ENCODE data around the gene HPSE2. TPM values are rescaled to one million over a fixed set of nuclear protein-coding genes. Genes with fewer than 3 reads are reported as not detected.

The HPSE2 gene
- total and polyA plus RNA-seq, 2 donors (not counting 1 experiment from before 2014, with no cell fraction given), result not detected

DNA sequence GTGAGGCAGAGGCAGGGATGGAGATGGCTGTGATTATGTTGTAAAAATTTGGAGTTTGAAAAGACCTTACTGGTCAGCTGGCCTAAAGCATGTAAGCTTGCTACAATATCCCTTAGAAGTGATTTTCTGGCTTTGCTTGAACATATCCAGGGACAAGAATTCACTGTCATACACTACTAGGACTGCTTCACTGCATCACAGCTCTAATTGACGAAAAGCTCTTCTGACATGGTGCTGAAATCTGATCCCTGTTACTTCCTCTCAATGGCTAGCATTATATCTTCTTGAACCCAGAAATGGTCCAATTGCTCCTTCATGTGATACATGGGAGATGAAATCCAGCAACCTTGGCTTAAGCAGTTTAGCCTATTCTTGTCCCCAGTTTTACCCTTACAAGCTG, 591.2 kb downstream of the HPSE2 start:
- ChIA-PET POLR2A (no interaction called here), CTCF (no interaction called here)
- Histone ChIP-seq H3K27me3 (replicated peaks in 1 of 4; ENCODE audit: control extremely low read depth in 1 of 4, control insufficient read depth in 3 of 4, insufficient read depth in 4 of 4, low read length in 3 of 4) (no peaks in the 10 kb centered on the region), H3K27ac (ENCODE audit: low read length in 2 of 2) (no peak overlapping the region), H3K4me3 (ENCODE audit: control extremely low read depth in 1 of 5, extremely low read depth in 1 of 5, insufficient read depth in 1 of 5, low read depth in 2 of 5, low read length in 4 of 5) (no peak overlapping the region), H3K9ac (ENCODE audit: low read length) (no peak overlapping the region), H2AFZ (ENCODE audit: insufficient read depth, low read depth, low read length, poor library complexity, severe bottlenecking) (no peak overlapping the region), H3K36me3 (replicated peaks in 1 of 2; ENCODE audit: control extremely low read depth in 1 of 2, control insufficient read depth in 1 of 2, extremely low read depth in 1 of 2, insufficient read depth in 2 of 2, low read length in 1 of 2) (no peaks in the 10 kb centered on the region), H3K4me1 (ENCODE audit: control insufficient read depth in 2 of 2, insufficient read depth in 2 of 2, low read length in 2 of 2) (no peaks in the 10 kb centered on the region), H3K9me3 (ENCODE audit: control extremely low read depth in 1 of 3, control insufficient read depth in 2 of 3, insufficient read depth in 1 of 3, low read length in 2 of 3) (no peaks in the 10 kb centered on the region), H3K4me2 (replicated peaks; ENCODE audit: low read depth, low read length, poor library complexity, severe bottlenecking) (no peak overlapping the region), H4K20me1 (ENCODE audit: control insufficient read depth, insufficient read depth, low read length, poor library complexity, severe bottlenecking) (no peaks in the 10 kb centered on the region), H3K79me2 (ENCODE audit: control insufficient read depth, insufficient read depth, low read length) (no peaks in the 10 kb centered on the region)
- WGBS (ENCODE audit: insufficient coverage), result 100% methylated on average over 1 of the region's 1 CpG
- peaks cover 29% of the 10 kb centered on the region for H3K27me3 Mint-ChIP-seq
- TF ChIP-seq, protein P1, sequence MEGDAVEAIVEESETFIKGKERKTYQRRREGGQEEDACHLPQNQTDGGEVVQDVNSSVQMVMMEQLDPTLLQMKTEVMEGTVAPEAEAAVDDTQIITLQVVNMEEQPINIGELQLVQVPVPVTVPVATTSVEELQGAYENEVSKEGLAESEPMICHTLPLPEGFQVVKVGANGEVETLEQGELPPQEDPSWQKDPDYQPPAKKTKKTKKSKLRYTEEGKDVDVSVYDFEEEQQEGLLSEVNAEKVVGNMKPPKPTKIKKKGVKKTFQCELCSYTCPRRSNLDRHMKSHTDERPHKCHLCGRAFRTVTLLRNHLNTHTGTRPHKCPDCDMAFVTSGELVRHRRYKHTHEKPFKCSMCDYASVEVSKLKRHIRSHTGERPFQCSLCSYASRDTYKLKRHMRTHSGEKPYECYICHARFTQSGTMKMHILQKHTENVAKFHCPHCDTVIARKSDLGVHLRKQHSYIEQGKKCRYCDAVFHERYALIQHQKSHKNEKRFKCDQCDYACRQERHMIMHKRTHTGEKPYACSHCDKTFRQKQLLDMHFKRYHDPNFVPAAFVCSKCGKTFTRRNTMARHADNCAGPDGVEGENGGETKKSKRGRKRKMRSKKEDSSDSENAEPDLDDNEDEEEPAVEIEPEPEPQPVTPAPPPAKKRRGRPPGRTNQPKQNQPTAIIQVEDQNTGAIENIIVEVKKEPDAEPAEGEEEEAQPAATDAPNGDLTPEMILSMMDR (IDR thresholded peaks at IDR 0.05), result no peak
- TF ChIP-seq EZH2 (IDR thresholded peaks at IDR 0.05; ENCODE audit: borderline replicate concordance, insufficient read depth, low read depth, low read length, poor library complexity, severe bottlenecking), result no peak
- H3K27ac Mint-ChIP-seq, result no peak overlapping the region
- H3K9me3 Mint-ChIP-seq (ENCODE audit: insufficient read depth), result peaks cover 3% of the 10 kb centered on the region
- DNase-seq (no peak), ATAC-seq (ENCODE audit: low read depth) (no peak)
- no peak overlapping the region for H3K4me3 Mint-ChIP-seq
- intact Hi-C loops (cut with micrococcal nuclease), result no loop called here
- H3K4me1 Mint-ChIP-seq, result peaks cover 9% of the 10 kb centered on the region

DNA sequence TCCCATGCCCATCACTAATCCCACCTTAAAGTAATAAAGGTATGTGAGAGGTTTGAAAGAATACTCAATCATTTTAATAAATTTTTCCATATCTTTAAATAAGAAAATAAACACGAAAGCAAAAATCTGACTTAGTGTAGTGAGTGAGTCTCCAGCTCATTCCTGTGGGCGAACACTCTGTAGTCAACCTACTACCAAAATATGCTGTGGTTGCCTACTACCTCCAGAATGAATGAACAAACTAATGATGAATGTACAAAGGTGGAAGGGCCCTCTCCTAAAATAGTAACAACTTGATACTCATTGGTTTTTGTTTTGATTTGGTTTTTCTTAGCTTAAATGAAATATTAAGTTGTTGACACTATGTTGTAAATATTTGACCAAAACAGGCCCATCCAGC, 593.4 kb downstream of the HPSE2 start:
- H3K4me3 Mint-ChIP-seq, result no peak overlapping the region
- no peak overlapping the region for H3K4me3 ChIP-seq (ENCODE audit: control extremely low read depth in 1 of 5, extremely low read depth in 1 of 5, insufficient read depth in 1 of 5, low read depth in 2 of 5, low read length in 4 of 5)
- H3K79me2 ChIP-seq (ENCODE audit: control insufficient read depth, insufficient read depth, low read length), result no peaks in the 10 kb centered on the region

More for the DNA sequence above, 593.4 kb downstream of the HPSE2 start:
- intact Hi-C loops (cut with micrococcal nuclease), result no loop called here
- DNase-seq (no peak), ATAC-seq (ENCODE audit: low read depth) (no peak)
- no peak overlapping the region for H3K4me2 ChIP-seq (replicated peaks; ENCODE audit: low read depth, low read length, poor library complexity, severe bottlenecking)
- ChIA-PET POLR2A (no interaction called here), CTCF (no interaction called here)
- peaks cover 25% of the 10 kb centered on the region for H3K27me3 Mint-ChIP-seq
- no peaks in the 10 kb centered on the region for H3K9me3 ChIP-seq (ENCODE audit: control extremely low read depth in 1 of 3, control insufficient read depth in 2 of 3, insufficient read depth in 1 of 3, low read length in 2 of 3)
- peaks cover 0 to 2% (median 0%) of the 10 kb centered on the region in 4 experiments for H3K27me3 ChIP-seq (replicated peaks in 1 of 4; ENCODE audit: control extremely low read depth in 1 of 4, control insufficient read depth in 3 of 4, insufficient read depth in 4 of 4, low read length in 3 of 4)
- H3K27ac ChIP-seq (ENCODE audit: low read length in 2 of 2), result no peak overlapping the region
- no peaks in the 10 kb centered on the region for H3K4me1 ChIP-seq (ENCODE audit: control insufficient read depth in 2 of 2, insufficient read depth in 2 of 2, low read length in 2 of 2)
- no peaks in the 10 kb centered on the region for H3K36me3 ChIP-seq (replicated peaks in 1 of 2; ENCODE audit: control extremely low read depth in 1 of 2, control insufficient read depth in 1 of 2, extremely low read depth in 1 of 2, insufficient read depth in 2 of 2, low read length in 1 of 2)
- H3K9ac ChIP-seq (ENCODE audit: low read length), result no peak overlapping the region
- H3K9me3 Mint-ChIP-seq (ENCODE audit: insufficient read depth), result peaks cover 3% of the 10 kb centered on the region
- no peaks in the 10 kb centered on the region for H3K4me1 Mint-ChIP-seq
- no peak overlapping the region for H3K27ac Mint-ChIP-seq
- TF ChIP-seq EZH2 (IDR thresholded peaks at IDR 0.05; ENCODE audit: borderline replicate concordance, insufficient read depth, low read depth, low read length, poor library complexity, severe bottlenecking), result no peak
- TF ChIP-seq, protein P1 (IDR thresholded peaks at IDR 0.05), result no peak
- no CpG with 5 or more reads among the region's 2 CpGs for WGBS (ENCODE audit: insufficient coverage)
- H2AFZ ChIP-seq (ENCODE audit: insufficient read depth, low read depth, low read length, poor library complexity, severe bottlenecking), result no peak overlapping the region
- no peaks in the 10 kb centered on the region for H4K20me1 ChIP-seq (ENCODE audit: control insufficient read depth, insufficient read depth, low read length, poor library complexity, severe bottlenecking)
